HL-60 (cell line): ENCODE results near the gene WNT16.

Experiments
- DNase-seq, 2 experiments: peaks; one replicate each; pipeline ENCODE4 v3.0.0-alpha.2; 2010 to 2020; ENCODE audit warnings: low read depth in 1 of 2, low spot score in 1 of 2
- H3K27ac ChIP-seq: fragments of 250-450 bp; sonication (Bioruptor Pico); replicated peaks from 2 replicates; pipeline ENCODE4 v1.5.1; 2020; ENCODE audit warnings: mild to moderate bottlenecking, moderate library complexity
- H3K27me3 ChIP-seq: fragments of 250-450 bp; sonication (Bioruptor Pico); 2 replicates; pipeline ENCODE4 v1.5.1; 2021; ENCODE audit warnings: mild to moderate bottlenecking, moderate library complexity; ENCODE audit not compliant: insufficient read depth, poor library complexity, severe bottlenecking
- H3K4me3 ChIP-seq: replicated peaks from 2 replicates; pipeline ENCODE4 v1.5.1; 2011; ENCODE audit warnings: mild to moderate bottlenecking, control low read depth, low read length; ENCODE audit not compliant: insufficient read depth
- CTCF ChIP-seq: IDR thresholded peaks from one replicate; pipeline ENCODE4 v1.5.1; 2011; ENCODE audit warnings: low read length, control low read depth, inconsistent platforms; ENCODE audit not compliant: insufficient read depth
- GABPA ChIP-seq: IDR thresholded peaks from 2 replicates; pipeline ENCODE4 v1.6.1; 2012; ENCODE audit warnings: low read depth
- POLR2AphosphoS5 ChIP-seq: IDR thresholded peaks from 2 replicates; pipeline ENCODE4 v1.6.1; 2012; ENCODE audit warnings: low read depth
- REST ChIP-seq: IDR thresholded peaks from 2 replicates; pipeline ENCODE4 v1.6.1; 2012; ENCODE audit warnings: low read depth; ENCODE audit not compliant: insufficient replicate concordance
- SPI1 ChIP-seq: IDR thresholded peaks from 2 replicates; pipeline ENCODE4 v1.6.1; 2012; ENCODE audit warnings: low read depth, mild to moderate bottlenecking, borderline replicate concordance
- long read RNA-seq: library from polyadenylated mRNA; unstranded; transcript quantifications from one replicate; pipeline ENCODE4 v2.0.0, GENCODE V29; 2020

WNT16 gene
- long read RNA-seq: 0 reads

DNA sequence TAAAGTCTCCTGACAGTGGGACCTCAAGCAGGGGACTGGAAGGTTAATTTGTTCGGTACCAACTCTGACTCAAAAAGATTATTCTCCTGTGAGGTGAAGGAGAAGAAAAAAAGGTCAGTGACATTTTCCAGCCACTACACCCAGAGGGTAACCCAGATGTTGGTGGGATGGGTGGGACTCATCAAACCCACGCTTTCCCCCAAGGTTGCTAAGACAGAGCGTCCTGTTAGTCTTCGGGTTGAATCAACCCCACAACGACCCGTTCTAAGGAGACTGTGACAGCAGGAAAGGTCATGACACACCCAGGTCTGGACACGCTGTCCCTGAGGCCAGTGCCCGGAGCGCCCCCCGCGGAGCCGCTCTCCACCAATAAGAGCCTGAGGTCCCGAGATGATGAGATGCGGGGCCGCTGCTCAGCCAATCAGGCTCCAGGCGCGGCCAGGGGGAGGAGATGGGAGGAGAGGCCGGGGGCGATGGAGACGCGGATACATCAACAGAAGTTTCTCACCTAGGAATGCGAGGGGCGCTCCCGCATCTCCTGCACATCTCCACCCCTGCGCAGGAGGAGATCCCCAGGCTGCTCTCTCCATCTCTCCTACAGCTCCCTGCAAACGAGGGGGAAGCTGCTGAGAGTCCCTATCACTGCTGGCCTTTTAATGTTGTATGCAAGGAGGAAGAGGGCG lies at the start of gene WNT16:
Gene WNT16, plus strand, starts transcription at position 493 of the 683 bp plus-strand sequence. CDS start 293 bp downstream, outside the sequence.
- H3K27me3 ChIP-seq: peaks cover 32% of the 10 kb centered on the region
- no peak within 1 kb of the TSS for H3K4me3 ChIP-seq
- no peak for DNase-seq
- H3K27ac ChIP-seq: no peak within 1 kb of the TSS
- TF ChIP-seq CTCF (no peak), SPI1 (no peak), GABPA (no peak), REST (no peak), POLR2AphosphoS5 (no peak)

GRCh38 chr7:121279060-121279620 lies 49.7 kb upstream of the WNT16 start:
- no peak overlapping the region for H3K27ac ChIP-seq
- TF ChIP-seq REST (no peak), GABPA (no peak), CTCF (no peak), POLR2AphosphoS5 (no peak), SPI1 (no peak)
- H3K27me3 ChIP-seq: no peaks in the 10 kb centered on the region
- DNase-seq: no peak
- H3K4me3 ChIP-seq: no peak overlapping the region

GRCh38 chr7:121279822-121280221 lies 49.0 kb upstream of the WNT16 start:
- Histone ChIP-seq H3K27ac (no peak overlapping the region), H3K27me3 (no peaks in the 10 kb centered on the region), H3K4me3 (no peak overlapping the region)
- TF ChIP-seq SPI1 (no peak), CTCF (no peak), GABPA (no peak), POLR2AphosphoS5 (no peak)
- no peak for DNase-seq
